Colonic mucosa (tissue), 4 donors: ENCODE measurements around the gene DRG2. TPM values are rescaled to one million over a fixed set of nuclear protein-coding genes. Genes with fewer than 3 reads are reported as not detected.

Source experiments
- DNase-seq: peaks from one replicate; pipeline ENCODE4 v3.0.0-alpha.2; 2020
- H3K27ac ChIP-seq: fragments of 200-600 bp; one replicate; pipeline ENCODE4 v1.8.0; 2021
- H3K27me3 ChIP-seq: fragments of 200-600 bp; one replicate; pipeline ENCODE4 v1.8.0; 2021
- H3K36me3 ChIP-seq: fragments of 200-600 bp; one replicate; pipeline ENCODE4 v1.8.0; 2021
- H3K4me1 ChIP-seq: fragments of 200-600 bp; one replicate; pipeline ENCODE4 v1.8.0; 2021; ENCODE audit warnings: mild to moderate bottlenecking
- H3K4me3 ChIP-seq: fragments of 200-600 bp; one replicate; pipeline ENCODE4 v1.8.0; 2021
- H3K9ac ChIP-seq, 2 donors: one replicate each; pipeline ENCODE4 v1.7.0; 2013; ENCODE audit warnings: control low read depth in 2 of 2, low read depth in 2 of 2, low read length in 2 of 2
- H3K9me3 ChIP-seq: fragments of 200-600 bp; one replicate; pipeline ENCODE4 v1.8.0; 2021
- intact Hi-C: fragments of 100-400 bp; cut with DNase I; formaldehyde crosslinking; loops from one replicate; pipeline ENCODE4 v1.14.1; 2022
- total RNA-seq, 2 donors: library from RNA; stranded (reverse); fragmentation: NEBNext Ultra II Directional in 1 of 2; extraction: Animal tissue kit (Norgen Biotek cat#: 25700) in 1 of 2; gene quantifications; one replicate each; pipeline ENCODE4 v1.2.1, GENCODE V29; 2021
- TF ChIP-seq, protein P1 (sequence below): fragments of 200-600 bp; IDR thresholded peaks from one replicate; pipeline ENCODE4 v1.8.0; 2022; ENCODE audit warnings: antibody characterized with exemption, mild to moderate bottlenecking
- donor health status: healthy.
- donor health status: DM: no; HTN: no; CAD: no.
- donor health status: DM: no; HTN: no; CAD: no.

The DRG2 gene
- total RNA-seq, 2 donors from 2014 or later, result 25.6 to 36.9 TPM

DNA sequence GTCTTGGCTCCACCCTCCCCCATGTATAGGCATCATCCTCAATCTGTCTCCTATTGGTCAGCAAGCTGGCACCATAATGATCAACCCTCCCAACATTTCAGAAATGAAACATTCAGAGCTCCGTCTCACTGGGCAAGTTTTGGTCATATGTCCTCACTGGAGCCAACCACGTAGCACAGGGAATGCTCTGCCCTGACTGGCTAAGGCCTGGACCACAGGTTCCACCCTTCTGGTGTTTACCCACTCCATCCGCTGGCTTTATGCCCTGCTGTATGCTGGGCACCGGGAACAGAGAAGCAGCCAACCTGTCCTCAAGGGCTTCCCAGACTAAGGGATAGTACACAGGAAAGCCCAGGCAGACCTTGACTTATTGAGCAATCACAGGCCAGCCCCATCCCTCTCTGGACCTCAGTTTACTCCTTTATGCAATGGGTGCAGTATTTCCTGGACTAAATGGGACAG lies 41.3 kb downstream of the DRG2 start:
- Histone ChIP-seq H3K4me3 (no peak overlapping the region), H3K9me3 (no peaks in the 10 kb centered on the region), H3K27me3 (no peaks in the 10 kb centered on the region), H3K4me1 (no peaks in the 10 kb centered on the region), H3K27ac (no peak overlapping the region), H3K36me3 (no peaks in the 10 kb centered on the region), H3K9ac (no peak overlapping the region)
- intact Hi-C loops, result no loop called here
- peak; percentile 43 for DNase-seq
- TF ChIP-seq, protein P1, sequence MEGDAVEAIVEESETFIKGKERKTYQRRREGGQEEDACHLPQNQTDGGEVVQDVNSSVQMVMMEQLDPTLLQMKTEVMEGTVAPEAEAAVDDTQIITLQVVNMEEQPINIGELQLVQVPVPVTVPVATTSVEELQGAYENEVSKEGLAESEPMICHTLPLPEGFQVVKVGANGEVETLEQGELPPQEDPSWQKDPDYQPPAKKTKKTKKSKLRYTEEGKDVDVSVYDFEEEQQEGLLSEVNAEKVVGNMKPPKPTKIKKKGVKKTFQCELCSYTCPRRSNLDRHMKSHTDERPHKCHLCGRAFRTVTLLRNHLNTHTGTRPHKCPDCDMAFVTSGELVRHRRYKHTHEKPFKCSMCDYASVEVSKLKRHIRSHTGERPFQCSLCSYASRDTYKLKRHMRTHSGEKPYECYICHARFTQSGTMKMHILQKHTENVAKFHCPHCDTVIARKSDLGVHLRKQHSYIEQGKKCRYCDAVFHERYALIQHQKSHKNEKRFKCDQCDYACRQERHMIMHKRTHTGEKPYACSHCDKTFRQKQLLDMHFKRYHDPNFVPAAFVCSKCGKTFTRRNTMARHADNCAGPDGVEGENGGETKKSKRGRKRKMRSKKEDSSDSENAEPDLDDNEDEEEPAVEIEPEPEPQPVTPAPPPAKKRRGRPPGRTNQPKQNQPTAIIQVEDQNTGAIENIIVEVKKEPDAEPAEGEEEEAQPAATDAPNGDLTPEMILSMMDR, result no peak

DNA sequence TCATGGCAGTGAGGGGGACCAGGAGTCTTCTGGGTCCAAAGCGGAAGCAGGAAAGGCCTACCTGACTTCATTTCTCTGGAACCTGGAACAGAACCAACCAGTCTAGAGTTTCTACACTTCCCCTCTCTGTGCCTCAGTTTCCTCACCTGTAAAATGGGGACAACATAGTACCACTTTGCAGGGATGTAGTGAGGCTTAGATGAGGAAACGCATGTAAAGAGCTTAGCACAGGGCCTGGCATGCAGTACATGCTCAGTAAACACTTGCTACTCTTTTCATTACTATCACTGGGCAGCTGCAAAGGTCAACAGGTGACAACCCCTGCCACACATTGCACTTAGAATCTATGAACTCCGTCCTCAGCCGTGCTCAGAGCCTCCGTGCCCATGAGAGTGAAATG lies 45.0 kb downstream of the DRG2 start:
- TF ChIP-seq, protein P1, result no peak
- no peaks in the 10 kb centered on the region for H3K9me3 ChIP-seq

DNA sequence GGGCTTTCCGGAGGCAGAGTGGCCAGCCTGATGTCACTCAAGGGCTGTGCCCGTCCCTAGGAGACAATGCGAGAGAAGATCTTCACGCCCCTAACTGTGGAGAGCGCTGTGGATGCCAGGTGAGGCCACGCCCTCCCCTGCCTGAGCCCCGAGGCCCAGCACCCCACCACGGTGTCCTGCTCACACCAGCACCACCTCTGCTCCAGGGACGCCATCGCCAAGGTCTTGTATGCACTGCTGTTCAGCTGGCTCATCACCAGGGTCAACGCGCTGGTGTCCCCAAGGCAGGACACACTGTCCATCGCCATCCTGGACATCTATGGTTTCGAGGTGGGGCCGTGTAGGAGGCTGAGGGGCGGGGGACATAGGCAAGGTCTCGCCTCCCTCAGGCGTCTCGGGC lies 48.6 kb downstream of the DRG2 start:
- TF ChIP-seq, protein P1, result no peak
- Histone ChIP-seq H3K4me1 (no peaks in the 10 kb centered on the region), H3K4me3 (no peak overlapping the region), H3K27ac (no peak overlapping the region), H3K36me3 (no peaks in the 10 kb centered on the region), H3K27me3 (no peaks in the 10 kb centered on the region), H3K9ac (no peak overlapping the region), H3K9me3 (no peaks in the 10 kb centered on the region)
- DNase-seq, result no peak
- intact Hi-C loops, result no loop called here

More for the DNA sequence above, 45.0 kb downstream of the DRG2 start:
- no peak for DNase-seq
- no peaks in the 10 kb centered on the region for H3K36me3 ChIP-seq
- intact Hi-C loops, result no loop called here
- H3K27me3 ChIP-seq, result no peaks in the 10 kb centered on the region
- H3K4me1 ChIP-seq, result no peaks in the 10 kb centered on the region
- H3K27ac ChIP-seq, result no peak overlapping the region
- H3K9ac ChIP-seq, result no peak overlapping the region
- H3K4me3 ChIP-seq, result no peak overlapping the region

DNA sequence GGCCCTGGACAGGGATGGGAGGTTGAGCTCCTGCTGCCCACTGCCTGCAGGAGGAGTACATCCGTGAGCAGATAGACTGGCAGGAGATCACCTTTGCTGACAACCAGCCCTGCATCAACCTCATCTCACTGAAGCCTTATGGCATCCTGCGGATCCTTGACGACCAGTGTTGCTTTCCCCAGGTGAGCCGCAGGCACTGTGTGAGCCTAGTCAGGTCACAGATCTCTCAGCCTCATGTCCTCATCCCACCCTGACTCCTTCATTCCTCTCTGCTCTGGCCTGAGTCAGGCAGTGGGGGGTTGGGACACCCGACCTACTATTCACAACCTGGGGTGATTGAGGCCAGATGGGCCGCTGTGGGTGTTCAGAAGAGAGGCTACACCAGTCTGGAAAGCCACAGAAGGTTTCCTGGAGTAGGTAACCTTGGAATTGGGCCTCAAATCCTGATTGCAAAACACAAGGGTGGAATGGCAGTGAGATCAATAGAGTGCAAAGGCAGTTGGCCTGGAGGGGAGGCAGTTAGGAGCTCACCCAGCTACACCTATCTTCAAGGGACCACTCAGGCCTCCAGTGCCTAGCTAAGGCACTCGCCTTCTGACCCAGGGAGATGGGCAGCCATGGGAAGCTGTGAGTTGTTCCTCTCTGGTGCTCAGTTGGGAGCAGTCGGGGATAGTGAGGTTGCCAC lies 50.5 kb downstream of the DRG2 start:
- Histone ChIP-seq H3K27me3 (no peaks in the 10 kb centered on the region), H3K36me3 (no peaks in the 10 kb centered on the region), H3K9ac (no peak overlapping the region), H3K27ac (no peak overlapping the region), H3K4me1 (no peaks in the 10 kb centered on the region), H3K9me3 (no peaks in the 10 kb centered on the region), H3K4me3 (no peak overlapping the region)
- intact Hi-C loops, result no loop called here
- TF ChIP-seq, protein P1, result no peak
- DNase-seq, result no peak

DNA sequence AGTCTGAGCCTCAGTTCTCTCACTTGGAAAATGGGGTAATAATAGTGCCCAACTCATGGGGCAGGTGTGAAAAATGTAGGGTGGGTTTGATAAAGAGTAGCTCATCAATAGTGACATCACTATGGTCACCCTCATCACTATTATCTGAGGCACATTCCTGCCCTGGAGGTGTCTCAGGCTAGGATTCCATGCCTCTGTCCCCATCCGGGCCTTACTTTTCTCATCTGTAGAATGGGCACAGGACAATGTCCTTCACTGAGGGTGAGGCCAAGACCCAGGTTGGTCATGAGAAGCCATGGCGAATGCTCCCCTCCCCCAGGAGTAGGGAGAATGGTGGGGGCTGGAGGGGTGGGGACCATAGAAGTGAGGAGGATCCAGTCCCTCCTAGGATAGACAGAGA lies 51.3 kb downstream of the DRG2 start:
- H3K4me3 ChIP-seq, result no peak overlapping the region
- H3K27me3 ChIP-seq, result no peaks in the 10 kb centered on the region
- H3K4me1 ChIP-seq, result no peaks in the 10 kb centered on the region
- no peaks in the 10 kb centered on the region for H3K9me3 ChIP-seq
- DNase-seq, result no peak
- H3K9ac ChIP-seq, result no peak overlapping the region
- H3K27ac ChIP-seq, result no peak overlapping the region
- intact Hi-C loops, result no loop called here
- TF ChIP-seq, protein P1, result no peak
- H3K36me3 ChIP-seq, result no peaks in the 10 kb centered on the region
